Stomach (tissue), 9 donors: ENCODE results near the gene LDHD. TPM values are rescaled to one million over a fixed set of nuclear protein-coding genes. Genes with fewer than 3 reads are reported as not detected.
A peak's percentile ranks its signal among the peaks of the same experiment; 100 is the strongest.

Source experiments
- DNase-seq, 2 donors: peaks; one replicate each; pipeline versions ENCODE4 v3.0.0 to v3.0.0-alpha.2; 2013 to 2019
- H3K27ac ChIP-seq, 5 donors: fragments of 200-600 bp in 4 of 5; sonication (generic) in 4 of 5; one replicate each; pipeline ENCODE4 v1.5.1; 2013 to 2019; ENCODE audit warnings: mild to moderate bottlenecking in 1 of 5, moderate library complexity in 1 of 5
- H3K27me3 ChIP-seq, 3 donors: fragments of 200-600 bp; sonication (generic); one replicate each; pipeline ENCODE4 v1.5.1; 2017 to 2019; ENCODE audit warnings: mixed run types in 1 of 3
- H3K36me3 ChIP-seq, 4 donors: fragments of 200-600 bp; sonication (generic); 1 replicate in 3 of 4; 2 replicates in 1 of 4; pipeline ENCODE4 v1.5.1; 2016 to 2019
- H3K4me1 ChIP-seq, 4 donors: fragments of 200-600 bp; sonication (generic); one replicate each; pipeline ENCODE4 v1.5.1; 2016 to 2019
- H3K4me3 ChIP-seq, 4 donors: fragments of 200-600 bp; sonication (generic) in 3 of 4; one replicate each; pipeline ENCODE4 v1.5.1; 2016 to 2019; ENCODE audit warnings: mild to moderate bottlenecking in 1 of 4
- H3K9me3 ChIP-seq, 4 donors: fragments of 200-600 bp; sonication (generic); one replicate each; pipeline ENCODE4 v1.5.1; 2016 to 2019
- CTCF ChIP-seq, 7 experiments: fragments of 450-650 bp in 4 of 7; fragments of 200-600 bp in 3 of 7; sonication (generic) in 3 of 7; IDR thresholded peaks; one replicate each; pipeline ENCODE4 v1.5.1; 2016 to 2019; ENCODE audit warnings: antibody characterized with exemption in 7 of 7, control low read depth in 2 of 7, mild to moderate bottlenecking in 1 of 7
- EP300 ChIP-seq: sonication (generic); formaldehyde crosslinking; IDR thresholded peaks from one replicate; pipeline ENCODE4 v1.6.1; 2017; ENCODE audit warnings: antibody characterized with exemption
- POLR2A ChIP-seq, 4 donors: fragments of 450-650 bp; IDR thresholded peaks; one replicate each; pipeline ENCODE4 v1.6.1; 2016; ENCODE audit warnings: antibody characterized with exemption in 4 of 4, control low read depth in 2 of 4, mild to moderate bottlenecking in 1 of 4, moderate library complexity in 1 of 4
- POLR2AphosphoS5 ChIP-seq, 3 donors: sonication (generic); formaldehyde crosslinking; IDR thresholded peaks; one replicate each; pipeline ENCODE4 v1.6.1; 2016; ENCODE audit warnings: antibody characterized with exemption in 3 of 3
- WGBS, 5 donors: extraction: QIAGEN DNeasy Blood & Tissue Kit in 3 of 5; methylation state at CpG; one replicate each; pipeline versions ENCODE4 v1.1.5 to v1.1.7; 2013 to 2018; 5-methylcytosine and 5-hydroxymethylcytosine counted together
- intact Hi-C: fragments of 100-400 bp; cut with DNase I; formaldehyde crosslinking; loops from one replicate; pipeline ENCODE4 v1.15.1; 2023; ENCODE audit warnings: low total_unique reads
- polyA plus RNA-seq, 3 donors: library from polyadenylated mRNA; stranded (reverse); fragments of 200-250 nt; gene quantifications; one replicate each; pipeline ENCODE4 v1.2.3, GENCODE V29; 2013
- total RNA-seq, 5 donors: library from RNA; depleted of rRNA; stranded (reverse); fragments of >200 nt; gene quantifications; one replicate each; pipeline versions ENCODE4 v1.1.0 to v1.2.3, GENCODE V29; 2014 to 2016
- donor health status: healthy with polysubstance abuse.
- donor health status: Bipolar disorder and iron deficiency.
- donor health status: healthy.

LDHD gene
- total and polyA plus RNA-seq, 8 donors = 5.0 to 110 (median 24.1) TPM

GRCh38 chr16:75107505-75107904, 9.1 kb downstream of the LDHD start:
- no peak for DNase-seq
- Histone ChIP-seq H3K9me3 (no peaks in the 10 kb centered on the region), H3K27ac (peak overlapping the region in 4 of 5 donors; percentile 81 to 86 (median 85)), H3K27me3 (no peaks in the 10 kb centered on the region), H3K36me3 (peaks cover 0 to 11% (median 4%) of the 10 kb centered on the region in 4 donors), H3K4me3 (no peak overlapping the region), H3K4me1 (peaks cover 62 to 81% (median 74%) of the 10 kb centered on the region in 4 donors)
- TF ChIP-seq POLR2A (IDR thresholded peaks at IDR 0.05) (no peak), CTCF (IDR thresholded peaks at IDR 0.05) (no peak), POLR2AphosphoS5 (IDR thresholded peaks at IDR 0.05) (no peak), EP300 (no peak)
- intact Hi-C loops = no loop called here
- WGBS, 5 donors = 45 to 88% (median 78%) methylated on average over 3 to 10 of the region's 10 CpGs

GRCh38 chr16:75106351-75107274, 10.0 kb downstream of the LDHD start:
- Histone ChIP-seq H3K9me3 (no peaks in the 10 kb centered on the region), H3K4me3 (no peak overlapping the region), H3K4me1 (peaks cover 61 to 73% (median 71%) of the 10 kb centered on the region in 4 donors), H3K27me3 (no peaks in the 10 kb centered on the region), H3K27ac (peak overlapping the region in 4 of 5 donors; percentile 81 to 86 (median 85)), H3K36me3 (peaks cover 0 to 11% (median 3%) of the 10 kb centered on the region in 4 donors)
- 85 to 94% (median 93%) methylated on average over 19 to 20 of the region's 20 CpGs for WGBS, 5 donors
- TF ChIP-seq POLR2A (IDR thresholded peaks at IDR 0.05) (no peak), EP300 (no peak), POLR2AphosphoS5 (IDR thresholded peaks at IDR 0.05) (no peak), CTCF (IDR thresholded peaks at IDR 0.05) (no peak)
- intact Hi-C loops = no loop called here
- no peak for DNase-seq

GRCh38 chr16:75105306-75106061, 11.1 kb downstream of the LDHD start:
- Histone ChIP-seq H3K9me3 (no peaks in the 10 kb centered on the region), H3K27me3 (no peaks in the 10 kb centered on the region), H3K4me1 (peaks cover 50 to 63% (median 60%) of the 10 kb centered on the region in 4 donors), H3K36me3 (peaks cover 0 to 11% (median 3%) of the 10 kb centered on the region in 4 donors), H3K27ac (peak overlapping the region in 4 of 5 donors; percentile 61 to 86 (median 79)), H3K4me3 (no peak overlapping the region)
- TF ChIP-seq POLR2AphosphoS5 (IDR thresholded peaks at IDR 0.05) (peak; percentile 32 to 73 (median 68)), CTCF (IDR thresholded peaks at IDR 0.05) (no peak), POLR2A (IDR thresholded peaks at IDR 0.05) (no peak)
- intact Hi-C loops = no loop called here
- DNase-seq = peak in 1 of 2 donors; percentile 75
- WGBS, 5 donors = 31 to 65% (median 58%) methylated on average over 8 to 10 of the region's 10 CpGs

DNA sequence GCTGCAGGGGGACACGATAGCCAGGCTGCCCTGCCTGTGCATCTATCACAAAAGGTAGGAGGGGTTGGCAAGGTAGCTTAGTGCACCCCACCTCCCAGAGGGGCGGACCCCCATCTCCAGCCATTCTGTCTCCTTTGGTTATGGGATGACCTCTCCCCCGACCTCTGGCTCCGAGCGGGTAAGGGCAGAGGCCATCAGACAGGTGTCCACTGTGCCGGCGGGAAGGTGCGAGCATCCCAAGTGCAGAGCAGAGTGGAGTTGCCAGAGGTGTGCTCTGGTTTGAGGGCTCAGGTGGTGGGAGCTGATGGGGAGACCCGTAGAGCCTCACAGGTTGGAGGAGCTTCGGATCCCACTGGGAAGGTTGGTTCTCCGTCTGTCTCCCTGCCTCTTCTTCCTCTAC, 11.7 kb downstream of the LDHD start:
- Histone ChIP-seq H3K36me3 (peaks cover 0 to 11% (median 3%) of the 10 kb centered on the region in 4 donors), H3K9me3 (no peaks in the 10 kb centered on the region), H3K4me3 (no peak overlapping the region), H3K27me3 (no peaks in the 10 kb centered on the region), H3K27ac (peak overlapping the region in 4 of 5 donors; percentile 61 to 86 (median 79)), H3K4me1 (peaks cover 48 to 63% (median 60%) of the 10 kb centered on the region in 4 donors)
- intact Hi-C loops = no loop called here
- TF ChIP-seq POLR2A (IDR thresholded peaks at IDR 0.05) = no peak
- no peak for TF ChIP-seq EP300
- TF ChIP-seq CTCF (IDR thresholded peaks at IDR 0.05) = no peak
- TF ChIP-seq POLR2AphosphoS5 (IDR thresholded peaks at IDR 0.05) = no peak
- WGBS, 5 donors = 83 to 98% (median 94%) methylated on average over 1 to 11 of the region's 11 CpGs
- DNase-seq = no peak
